H1 (cell line): ENCODE results near the gene IL12RB2. TPM values are rescaled to one million over a fixed set of nuclear protein-coding genes. Genes with fewer than 3 reads are reported as not detected.

ENCODE experiments used
- CTCF ChIA-PET: fragments of 300-600 bp; sonication (Branson Sonifier 250); formaldehyde crosslinking; loops from one replicate; lab custom pipeline; 2021; ENCODE audit not compliant: partially characterized antibody; lab: Charles Lee
- POLR2A ChIA-PET: fragments of 300-600 bp; sonication (Branson Sonifier 250); formaldehyde crosslinking; loops from one replicate; lab custom pipeline; 2021; ENCODE audit warnings: inconsistent platforms; ENCODE audit not compliant: partially characterized antibody; lab: Charles Lee
- DNase-seq, 2 experiments: peaks; one replicate each; pipeline versions ENCODE4 v3.0.0 to v3.0.0-alpha.2; 2010 to 2022; ENCODE audit warnings: low spot score in 2 of 2, low read depth in 1 of 2, mixed read lengths in 1 of 2
- FAIRE-seq: peaks from 2 replicates; lab custom pipeline; 2011; peaks lifted over from hg19 to GRCh38; lab: Jason Lieb, UNC
- H2AFZ ChIP-seq: 2 replicates; pipeline ENCODE4 v1.8.1; 2012; ENCODE audit warnings: low read length, inconsistent platforms
- H2AK5ac ChIP-seq: 2 replicates; pipeline ENCODE4 v1.6.1; 2013; ENCODE audit warnings: low read depth, low read length
- H2BK120ac ChIP-seq: replicated peaks from 2 replicates; pipeline ENCODE3; 2013; ENCODE audit warnings: low read depth, low read length, inconsistent platforms
- H2BK12ac ChIP-seq: 2 replicates; pipeline ENCODE4 v1.6.1; 2013; ENCODE audit warnings: low read depth, low read length
- H2BK15ac ChIP-seq: 2 replicates; pipeline ENCODE4 v1.6.1; 2013; ENCODE audit warnings: low read length
- H2BK20ac ChIP-seq: 2 replicates; pipeline ENCODE4 v1.6.1; 2013; ENCODE audit warnings: low read length
- H2BK5ac ChIP-seq: 2 replicates; pipeline ENCODE4 v1.6.1; 2013; ENCODE audit warnings: low read depth, low read length
- H3K14ac ChIP-seq: 2 replicates; pipeline ENCODE4 v1.6.1; 2013; ENCODE audit warnings: inconsistent platforms; ENCODE audit not compliant: insufficient read length
- H3K18ac ChIP-seq: 2 replicates; pipeline ENCODE4 v1.6.1; 2013; ENCODE audit warnings: low read length; ENCODE audit errors: extremely low read depth
- H3K23ac ChIP-seq: 2 replicates; pipeline ENCODE4 v1.6.1; 2013; ENCODE audit warnings: inconsistent platforms; ENCODE audit not compliant: insufficient read length
- H3K23me2 ChIP-seq: 2 replicates; pipeline ENCODE4 v1.6.1; 2013; ENCODE audit warnings: low read depth, low read length
- H3K27ac ChIP-seq: 2 replicates; pipeline ENCODE4 v1.6.1; 2011; ENCODE audit warnings: low read depth, low read length, inconsistent platforms
- H3K27me3 ChIP-seq, 4 experiments: replicated peaks in 1 of 4; 1 replicate in 1 of 4; 2 replicates in 3 of 4; pipeline versions ENCODE4 v1.6.1 to v1.8.1; 2011 to 2013; ENCODE audit warnings: low read length in 3 of 4, mild to moderate bottlenecking in 3 of 4, inconsistent platforms in 2 of 4, mixed read lengths in 2 of 4, moderate library complexity in 1 of 4; ENCODE audit not compliant: control insufficient read depth in 3 of 4, insufficient read depth in 3 of 4; ENCODE audit errors: extremely low read depth in 1 of 4
- H3K36me3 ChIP-seq, 4 experiments: 2 replicates each; pipeline versions ENCODE4 v1.6.1 to v1.8.1; 2011 to 2013; ENCODE audit warnings: mild to moderate bottlenecking in 4 of 4, low read length in 3 of 4, moderate library complexity in 2 of 4, control low read depth in 1 of 4, inconsistent platforms in 1 of 4; ENCODE audit not compliant: insufficient read depth in 4 of 4, control insufficient read depth in 2 of 4
- H3K4ac ChIP-seq: replicated peaks from 2 replicates; pipeline ENCODE3; 2013; ENCODE audit warnings: low read length, low read depth, mixed read lengths, inconsistent platforms; ENCODE audit not compliant: insufficient read length
- H3K4me1 ChIP-seq, 4 experiments: replicated peaks in 1 of 4; 1 replicate in 1 of 4; 2 replicates in 3 of 4; pipeline versions ENCODE4 v1.6.1 to v1.8.1; 2011 to 2013; ENCODE audit warnings: low read length in 3 of 4, inconsistent platforms in 2 of 4, mixed read lengths in 1 of 4; ENCODE audit not compliant: insufficient read depth in 4 of 4, control insufficient read depth in 3 of 4
- H3K4me2 ChIP-seq, 2 experiments: 2 replicates each; pipeline versions ENCODE4 v1.6.1 to v1.8.1; 2011 to 2013; ENCODE audit warnings: low read depth in 2 of 2, low read length in 2 of 2, control low read depth in 1 of 2, inconsistent platforms in 1 of 2, mild to moderate bottlenecking in 1 of 2; ENCODE audit not compliant: insufficient read depth in 1 of 2
- H3K4me3 ChIP-seq, 4 experiments: fragments of 200-600, 300-600 bp in 1 of 4; sonication (generic), shearing (Covaris generic), sonication (Bioruptor Twin) in 1 of 4; 2 replicates each; pipeline versions ENCODE4 v1.5.1 to v1.8.1; 2011 to 2016; ENCODE audit warnings: low read length in 4 of 4, low read depth in 3 of 4, control low read depth in 2 of 4, inconsistent platforms in 2 of 4, mild to moderate bottlenecking in 2 of 4, mixed read lengths in 1 of 4, moderate library complexity in 1 of 4; ENCODE audit not compliant: insufficient read depth in 2 of 4; ENCODE audit errors: extremely low read depth in 1 of 4
- H3K56ac ChIP-seq: replicated peaks from 2 replicates; pipeline ENCODE3; 2013; ENCODE audit warnings: low read depth, mild to moderate bottlenecking, mixed read lengths, low read length, inconsistent platforms; ENCODE audit not compliant: insufficient read length
- H3K79me1 ChIP-seq: 2 replicates; pipeline ENCODE4 v1.6.1; 2013; ENCODE audit warnings: low read depth, low read length, control low read depth
- H3K79me2 ChIP-seq, 2 experiments: 2 replicates each; pipeline versions ENCODE4 v1.6.1 to v1.8.1; 2012 to 2013; ENCODE audit warnings: low read length in 2 of 2, mild to moderate bottlenecking in 2 of 2, inconsistent platforms in 1 of 2; ENCODE audit not compliant: insufficient read depth in 2 of 2, control insufficient read depth in 1 of 2
- H3K9ac ChIP-seq, 4 experiments: replicated peaks in 1 of 4; 1 replicate in 1 of 4; 2 replicates in 3 of 4; pipeline versions ENCODE4 v1.6.1 to v1.8.1; 2011 to 2013; ENCODE audit warnings: low read depth in 3 of 4, low read length in 3 of 4, control low read depth in 2 of 4, mild to moderate bottlenecking in 2 of 4, moderate library complexity in 2 of 4, inconsistent platforms in 1 of 4; ENCODE audit errors: extremely low read depth in 1 of 4
- H3K9me3 ChIP-seq, 2 experiments: 2 replicates each; pipeline versions ENCODE4 v1.6.1 to v1.8.1; 2012 to 2013; ENCODE audit warnings: mild to moderate bottlenecking in 2 of 2, moderate library complexity in 2 of 2, control low read depth in 1 of 2, inconsistent platforms in 1 of 2, low read depth in 1 of 2, low read length in 1 of 2, mixed read lengths in 1 of 2; ENCODE audit not compliant: insufficient read depth in 2 of 2
- H4K20me1 ChIP-seq, 2 experiments: replicated peaks in 1 of 2; 2 replicates each; pipeline versions ENCODE3 to v1.8.1; 2011 to 2013; ENCODE audit warnings: inconsistent platforms in 2 of 2, low read length in 2 of 2, mild to moderate bottlenecking in 1 of 2; ENCODE audit not compliant: insufficient read depth in 2 of 2, control insufficient read depth in 1 of 2
- H4K5ac ChIP-seq: 2 replicates; pipeline ENCODE4 v1.6.1; 2013; ENCODE audit warnings: low read length, low read depth, mixed read lengths, inconsistent platforms; ENCODE audit not compliant: insufficient read length
- H4K8ac ChIP-seq: 2 replicates; pipeline ENCODE4 v1.8.0; 2013; ENCODE audit warnings: mild to moderate bottlenecking, moderate library complexity, low read length, inconsistent platforms; ENCODE audit not compliant: insufficient read depth; ENCODE audit errors: extremely low read depth
- H4K91ac ChIP-seq: replicated peaks from 2 replicates; pipeline ENCODE3; 2013; ENCODE audit warnings: low read length, mixed read lengths, inconsistent platforms; ENCODE audit not compliant: insufficient read length
- POLR2AphosphoS5 ChIP-seq: IDR thresholded peaks from 2 replicates; pipeline ENCODE4 v1.6.1; 2011; ENCODE audit warnings: low read depth, low read length
- WGBS, 2 experiments: shearing (Covaris generic) in 1 of 2; methylation state at CpG; one replicate each; pipeline versions ENCODE4 v1.1.6 to v1.1.7; 2013 to 2015; ENCODE audit warnings: low lambda C conversion rate in 2 of 2, mixed read lengths in 2 of 2, inconsistent platforms in 1 of 2, low coverage in 1 of 2, missing lambda C conversion rate in 1 of 2; ENCODE audit not compliant: insufficient replicate concordance in 2 of 2, insufficient coverage in 1 of 2, insufficient read length in 1 of 2; ENCODE audit errors: extremely low coverage in 1 of 2, missing lambda C conversion rate in 1 of 2; 5-methylcytosine and 5-hydroxymethylcytosine counted together
- polyA plus RNA-seq, 7 experiments: library from polyadenylated mRNA; depleted of rRNA in 3 of 7; stranded (reverse) in 5 of 7; unstranded in 2 of 7; fragments of >200 nt in 5 of 7; fragments of 200-250 nt in 2 of 7; gene quantifications; 1 replicate in 5 of 7; 2 replicates in 1 of 7; 4 replicates in 1 of 7; pipeline versions ENCODE4 v1.2.1 to v1.2.3, GENCODE V29; 2011 to 2013; ENCODE audit warnings: missing spikeins in 2 of 7, mixed read lengths in 2 of 7
- total RNA-seq: library from RNA; stranded (reverse); fragmentation: NEBNext Ultra II Directional; extraction: Animal tissue kit (Norgen Biotek cat#: 25700); gene quantifications from 2 replicates; pipeline ENCODE4 v1.2.1, GENCODE V29; 2021

The IL12RB2 gene
- total and polyA plus RNA-seq, 2 of the 8 experiments (the other 6 are each of a cell fraction or from before 2014, with no cell fraction given) = 1.4 TPM

DNA sequence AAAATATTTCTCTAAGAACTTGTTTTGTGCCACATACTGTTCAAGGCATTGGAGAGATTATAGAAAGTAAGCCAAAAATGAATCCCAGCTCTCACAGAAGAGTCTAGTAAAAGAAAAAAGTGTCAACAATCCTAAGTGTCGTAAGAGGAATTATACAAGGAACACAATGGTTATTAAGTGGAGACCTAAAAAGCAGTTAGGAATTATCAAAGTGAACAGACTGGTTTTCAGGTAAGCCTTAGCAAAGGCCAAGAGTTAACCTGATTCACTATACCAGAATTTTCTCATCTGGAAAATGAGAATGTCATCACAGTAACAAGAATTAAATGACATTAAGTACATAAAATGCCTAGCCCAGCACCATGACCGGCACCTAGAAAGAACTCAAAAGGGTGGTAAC, 106.9 kb downstream of the IL12RB2 start:
- Histone ChIP-seq H3K36me3 (peaks cover 42 to 98% (median 63%) of the 10 kb centered on the region in 4 experiments), H3K23ac (no peak overlapping the region), H4K20me1 (peaks cover 13 to 16% of the 10 kb centered on the region in 2 experiments), H3K9ac (no peak overlapping the region), H2BK120ac (no peak overlapping the region), H4K91ac (no peak overlapping the region), H4K5ac (no peak overlapping the region), H2AFZ (no peak overlapping the region), H3K79me2 (peaks cover 0 to 62% of the 10 kb centered on the region in 2 experiments; a peak in 3 of 4 replicates), H3K4ac (no peak overlapping the region), H4K8ac (no peak overlapping the region), H3K27ac (no peak overlapping the region), H3K79me1 (no peaks in the 10 kb centered on the region; the same call in none of the 2 replicates), H2BK5ac (no peak overlapping the region), H3K9me3 (no peaks in the 10 kb centered on the region), H3K4me3 (no peak overlapping the region), H3K4me1 (no peaks in the 10 kb centered on the region), H3K56ac (no peak overlapping the region), H3K14ac (no peak overlapping the region), H2BK12ac (no peak overlapping the region), H3K23me2 (no peaks in the 10 kb centered on the region), H2BK20ac (no peak overlapping the region), H3K18ac (no peak overlapping the region), H3K4me2 (no peak overlapping the region), H2BK15ac (no peak overlapping the region), H3K27me3 (no peaks in the 10 kb centered on the region), H2AK5ac (no peak overlapping the region)
- TF ChIP-seq POLR2AphosphoS5 = no peak
- CTCF ChIA-PET = interaction anchor here (1.3 to 1.8 kb wide), 2 partner anchors 8 to 86 kb away, joined by 4 to 9 read pairs; no protein-coding TSS in a partner anchor
- WGBS, 2 experiments = 47% methylated on average over 2 of the region's 2 CpGs; no CpG with 5 or more reads in 1 of the 2 experiments
- DNase-seq (no peak), FAIRE-seq (no peak)
- POLR2A ChIA-PET = interaction anchor here (2.6 to 7.5 kb wide), 2 partner anchors 13 to 14 kb away, joined by 9 to 153 read pairs; partner anchors contain the start of gene SERBP1
